Measurements from ENCODE around the gene PRELID1. TPM values are rescaled to one million over a fixed set of nuclear protein-coding genes. Genes with fewer than 3 reads are reported as not detected.
"Not testable (repeated sequence)": the region's sequence is repeated elsewhere in the genome, so short reads cannot be mapped to it uniquely, and the experiment has no call there.

The PRELID1 gene
- 100 to 1,000 TPM in 1 of 2 donors, 10 to 100 TPM in 1; 43.3 to 134 TPM for total RNA-seq
- 100 to 1,000 TPM; 133 to 236 TPM for polyA plus RNA-seq
- long read RNA-seq, donor 1, transcript PRELID1-201 (5 exons, 1,261 nt), result major isoform, 83 of 103 reads
- long read RNA-seq, donor 1, partial matches to known transcripts, result 19 of 103 reads
- long read RNA-seq, donor 1, other reads (novel, unspliced or antisense), result 0 of 103 reads
- long read RNA-seq, donor 2, transcript PRELID1-201 (5 exons, 1,261 nt), result major isoform, 30 of 38 reads
- long read RNA-seq, donor 2, partial matches to known transcripts, result 6 of 38 reads
- long read RNA-seq, donor 2, other reads (novel, unspliced or antisense), result 0 of 38 reads
- long read RNA-seq, donor 3, transcript PRELID1-201 (5 exons, 1,261 nt), result major isoform, 35 of 36 reads
- long read RNA-seq, donor 3, partial matches to known transcripts, result 0 of 36 reads
- long read RNA-seq, donor 3, other reads (novel, unspliced or antisense), result 0 of 36 reads
- long read RNA-seq, donor 4, transcript PRELID1-201 (5 exons, 1,261 nt), result major isoform, 40 of 57 reads
- long read RNA-seq, donor 4, partial matches to known transcripts, result 16 of 57 reads
- long read RNA-seq, donor 4, other reads (novel, unspliced or antisense), result 0 of 57 reads
- long read RNA-seq, donor 5, transcript PRELID1-201 (5 exons, 1,261 nt), result major isoform, 93 of 125 reads
- long read RNA-seq, donor 5, partial matches to known transcripts, result 28 of 125 reads
- long read RNA-seq, donor 5, other reads (novel, unspliced or antisense), result 0 of 125 reads

GRCh38 chr5:177303121-177303924, at the start of gene PRELID1, which contains the start of gene RAB24:
Gene PRELID1, plus strand, starts transcription at chr5:177303799. Its CDS starts 187 bp downstream, at chr5:177303986.
Gene RAB24, minus strand, starts transcription at chr5:177303719. Its CDS starts 431 bp downstream, at chr5:177303288.
- Histone ChIP-seq H3K4me3 (peak within 1 kb of the TSS; percentile 82), H3K4me1 (ENCODE audit: control insufficient read depth in 5 of 5, insufficient read depth in 5 of 5, low read length in 5 of 5) (peaks cover 0 to 34% (median 15%) of the 10 kb centered on the region in 5 donors), H3K9ac (ENCODE audit: insufficient read depth in 1 of 2, low read length in 2 of 2) (peak within 1 kb of the TSS; percentile 43 to 73), H3K9me3 (ENCODE audit: control insufficient read depth in 4 of 4, insufficient read depth in 3 of 4, low read length in 3 of 4) (no peaks in the 10 kb centered on the region), H3K27me3 (ENCODE audit: control insufficient read depth in 3 of 3, insufficient read depth in 3 of 3, low read length in 2 of 3) (no peaks in the 10 kb centered on the region), H3K36me3 (ENCODE audit: control insufficient read depth in 4 of 4, insufficient read depth in 4 of 4, low read length in 4 of 4) (peaks cover 0 to 19% (median 14%) of the 10 kb centered on the region in 4 donors), H3K27ac (ENCODE audit: low read depth in 1 of 2, low read length in 1 of 2) (peak within 1 kb of the TSS; percentile 85 to 86)
- DNase-seq, result peak; percentile 87 to 91 (median 89)
- WGBS, 2 donors, result 0% methylated on average over 71 to 100 of the region's 100 CpGs
- ATAC-seq (ENCODE audit: insufficient read depth, low FRiP score), result peak; percentile 80
- TF ChIP-seq CTCF (IDR thresholded peaks at IDR 0.05; ENCODE audit: control extremely low read depth, extremely low read depth), result no peak

- 42 to 72% methylated on average over 5 of the region's 5 CpGs for WGBS, 2 donors
- peak; percentile 58 for ATAC-seq (ENCODE audit: insufficient read depth, low FRiP score)
- no peaks in the 10 kb centered on the region for H3K27me3 ChIP-seq (ENCODE audit: control insufficient read depth in 3 of 3, insufficient read depth in 3 of 3, low read length in 2 of 3)
- no peak overlapping the region for H3K9ac ChIP-seq (ENCODE audit: insufficient read depth in 1 of 2, low read length in 2 of 2)
- H3K4me1 ChIP-seq (ENCODE audit: control insufficient read depth in 5 of 5, insufficient read depth in 5 of 5, low read length in 5 of 5), result no peaks in the 10 kb centered on the region
- TF ChIP-seq CTCF (IDR thresholded peaks at IDR 0.05; ENCODE audit: control extremely low read depth, extremely low read depth), result no peak
- H3K27ac ChIP-seq (ENCODE audit: low read depth in 1 of 2, low read length in 1 of 2), result no peak overlapping the region
- DNase-seq, result peak in 1 of 3 donors; percentile 9
- H3K36me3 ChIP-seq (ENCODE audit: control insufficient read depth in 4 of 4, insufficient read depth in 4 of 4, low read length in 4 of 4), result peaks cover 22 to 44% (median 32%) of the 10 kb centered on the region in 4 donors
- H3K4me3 ChIP-seq, result no peak overlapping the region
- no peaks in the 10 kb centered on the region for H3K9me3 ChIP-seq (ENCODE audit: control insufficient read depth in 4 of 4, insufficient read depth in 3 of 4, low read length in 3 of 4)
Measured at GRCh38 chr5:177256296-177256695, 47.3 kb upstream of the PRELID1 start.

GRCh38 chr5:177258711-177259110, 44.9 kb upstream of the PRELID1 start:
- not testable (repeated sequence) for ATAC-seq (ENCODE audit: insufficient read depth, low FRiP score); H3K9me3 ChIP-seq (ENCODE audit: control insufficient read depth in 4 of 4, insufficient read depth in 3 of 4, low read length in 3 of 4); H3K27ac ChIP-seq (ENCODE audit: low read depth in 1 of 2, low read length in 1 of 2); H3K9ac ChIP-seq (ENCODE audit: insufficient read depth in 1 of 2, low read length in 2 of 2); H3K4me1 ChIP-seq (ENCODE audit: control insufficient read depth in 5 of 5, insufficient read depth in 5 of 5, low read length in 5 of 5); H3K4me3 ChIP-seq; H3K27me3 ChIP-seq (ENCODE audit: control insufficient read depth in 3 of 3, insufficient read depth in 3 of 3, low read length in 2 of 3); DNase-seq
- peaks cover 20 to 39% (median 25%) of the 10 kb centered on the region in 4 donors for H3K36me3 ChIP-seq (ENCODE audit: control insufficient read depth in 4 of 4, insufficient read depth in 4 of 4, low read length in 4 of 4)
- 96 to 98% methylated on average over 7 of the region's 7 CpGs for WGBS, 2 donors
